Posterior vena cava (tissue), 2 donors: ENCODE results near the gene CLP1. TPM values are rescaled to one million over a fixed set of nuclear protein-coding genes. Genes with fewer than 3 reads are reported as not detected.
"Not testable (repeated sequence)": the region's sequence is repeated elsewhere in the genome, so short reads cannot be mapped to it uniquely, and the experiment has no call there.

Experiments used
- DNase-seq: peaks from one replicate; pipeline ENCODE4 v3.0.0-alpha.2; 2020; ENCODE audit warnings: low spot score
- intact Hi-C, 2 donors: fragments of 100-400 bp; cut with DNase I; formaldehyde crosslinking; loops; one replicate each; pipeline versions ENCODE4 v1.14.1 to v1.14.2; 2022 to 2023
- microRNA-seq, 2 donors: library from miRNA; unstranded; fragments of <30 nt; microRNA quantifications; one replicate each; pipeline ENCODE4 v1.2.0, GENCODE V29; 2020 to 2021; ENCODE audit warnings: borderline microRNAs expressed in 2 of 2
- total RNA-seq, 2 donors: library from RNA; stranded (reverse); fragmentation: NEBNext Ultra II Directional; extraction: Animal tissue kit (Norgen Biotek cat#: 25700); gene quantifications; one replicate each; pipeline ENCODE4 v1.2.1, GENCODE V29; 2021
- donor health status: DM: yes; HTN: yes; CAD: no.
- donor health status: DM: yes; HTN: yes; CAD: no.

CLP1 gene
- total RNA-seq, 2 donors from 2014 or later: 7.6 to 10.3 TPM

DNA sequence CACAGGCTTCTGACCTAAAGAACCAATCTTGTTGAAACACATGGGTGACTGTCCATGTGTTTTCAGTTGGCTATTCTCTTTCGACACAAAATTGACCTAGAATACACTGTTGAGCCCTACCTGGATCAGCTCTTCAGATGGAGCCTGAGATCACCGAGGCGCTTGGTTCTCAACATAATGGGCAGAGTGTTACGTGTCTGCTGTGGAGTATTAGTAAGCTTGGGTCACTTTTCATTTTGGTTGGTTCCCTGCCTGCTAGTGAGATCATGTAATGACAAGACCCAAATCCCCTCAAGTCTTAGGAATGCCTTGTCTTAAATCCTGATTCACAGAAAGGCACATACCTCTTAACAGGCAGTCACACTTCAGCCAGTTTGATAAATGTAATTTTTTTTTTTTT lies 45.8 kb downstream of the CLP1 start:
- DNase-seq: no peak
- intact Hi-C loops: no loop called here

GRCh38 chr11:57704932-57705331 lies 47.4 kb downstream of the CLP1 start:
- intact Hi-C loops: no loop called here
- DNase-seq: no peak

GRCh38 chr11:57705432-57705831 lies 47.9 kb downstream of the CLP1 start:
- DNase-seq, intact Hi-C loops: not testable (repeated sequence)

DNA sequence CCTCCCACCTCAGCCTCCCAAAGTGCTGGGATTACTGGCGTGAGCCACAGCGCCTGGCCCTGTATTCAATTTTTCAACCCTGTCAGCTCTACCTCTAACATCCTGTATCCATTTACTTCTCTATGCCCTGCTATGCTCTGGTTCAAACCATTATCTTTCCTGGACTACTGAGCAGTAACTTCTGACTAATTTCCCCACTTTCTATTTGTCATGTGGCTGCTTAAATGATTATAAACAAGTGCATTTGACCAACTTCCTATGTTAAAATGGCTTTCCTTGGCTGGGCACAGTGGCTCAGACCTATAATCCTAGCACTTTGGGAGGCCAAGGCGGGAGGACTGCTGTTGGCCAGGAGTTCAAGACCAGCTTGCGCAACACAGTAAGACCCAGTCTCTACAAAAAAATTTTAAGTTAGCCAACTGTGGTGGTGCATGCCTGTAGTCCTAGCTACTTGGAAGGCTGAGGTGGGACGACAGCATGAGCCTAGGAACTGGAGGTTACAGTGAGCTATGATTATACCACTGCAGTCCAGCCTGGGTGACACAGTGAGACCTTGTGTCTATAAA lies 52.3 kb downstream of the CLP1 start:
- DNase-seq: no peak
- intact Hi-C loops: no loop called here

Small RNA genes within 50 kb of the gene (microRNA-seq; reads per million reads assigned to microRNA genes)
- 4,841 to 7,591 reads per million in 2 donors for gene MIR130A

Other genes with a start within 250 kb of the CLP1 start
- gene SLC43A3, start 230.6 kb upstream of the CLP1 start, total RNA-seq: 10 to 100 TPM; 72.6 to 84.7 TPM
- gene RTN4RL2, start 197.2 kb upstream of the CLP1 start, total RNA-seq: 1 to 10 TPM; 2.0 to 2.9 TPM
- 10 to 100 TPM in 1 of 2 donors, 1 to 10 TPM in 1; 8.1 to 11.5 TPM for gene SLC43A1, start 142.1 kb upstream of the CLP1 start, total RNA-seq
- gene TIMM10, start 127.0 kb upstream of the CLP1 start, total RNA-seq: 10 to 100 TPM; 31.8 to 38.1 TPM
- not detected for gene SMTNL1, start 120.2 kb upstream of the CLP1 start, total RNA-seq
- gene UBE2L6, start 90.1 kb upstream of the CLP1 start, total RNA-seq: 10 to 100 TPM; 50.3 to 56.9 TPM
- gene SERPING1, start 60.1 kb upstream of the CLP1 start, total RNA-seq: 100 to 1,000 TPM; 501 to 774 TPM
- gene YPEL4, start 7.8 kb upstream of the CLP1 start, total RNA-seq: 1 to 10 TPM in 1 of 2 donors, under 1 TPM in 1; 0.33 to 1.3 TPM
- 10 to 100 TPM; 49.7 to 58.0 TPM for gene ZDHHC5, start 10.4 kb downstream of the CLP1 start, total RNA-seq
- 1 to 10 TPM; 8.6 to 9.8 TPM for gene MED19, start 54.5 kb downstream of the CLP1 start, total RNA-seq
- 10 to 100 TPM; 41.3 to 49.3 TPM for gene TMX2, start 54.8 kb downstream of the CLP1 start, total RNA-seq
- gene SELENOH, start 83.7 kb downstream of the CLP1 start, total RNA-seq: 10 to 100 TPM; 61.8 to 74.3 TPM
- gene BTBD18, start 94.1 kb downstream of the CLP1 start, total RNA-seq: not detected
- gene CTNND1, start 104.0 kb downstream of the CLP1 start, total RNA-seq: 100 to 1,000 TPM; 131 to 140 TPM